H1 (cell line): ENCODE measurements around the gene SPDYC. TPM values are rescaled to one million over a fixed set of nuclear protein-coding genes. Genes with fewer than 3 reads are reported as not detected.

Experiments used
- BCL11A ChIP-seq, 2 experiments: IDR thresholded peaks; one replicate each; pipeline ENCODE4 v1.6.1; 2011; ENCODE audit warnings: low read depth in 2 of 2, low read length in 2 of 2, mild to moderate bottlenecking in 2 of 2
- CTBP2 ChIP-seq: IDR thresholded peaks from 2 replicates; pipeline ENCODE4 v1.7.0; 2011; ENCODE audit warnings: borderline replicate concordance, mild to moderate bottlenecking, moderate library complexity, mixed read lengths, low read length; ENCODE audit not compliant: insufficient read depth, insufficient read length
- HDAC2 ChIP-seq, 2 experiments: fragments of 300-600 bp in 1 of 2; sonication (generic) in 1 of 2; IDR thresholded peaks; 2 replicates each; pipeline ENCODE4 v1.6.1; 2011 to 2012; ENCODE audit warnings: low read depth in 2 of 2, low read length in 2 of 2, mild to moderate bottlenecking in 2 of 2, moderate library complexity in 2 of 2, borderline replicate concordance in 1 of 2, inconsistent platforms in 1 of 2
- RBBP5 ChIP-seq: IDR thresholded peaks from 2 replicates; pipeline ENCODE4 v1.7.1; 2012; ENCODE audit warnings: low read depth, mild to moderate bottlenecking, inconsistent platforms, low read length, moderate library complexity, borderline replicate concordance
- SIN3A ChIP-seq, 2 experiments: IDR thresholded peaks in 1 of 2; conservative IDR thresholded peaks in 1 of 2; 2 replicates each; pipeline ENCODE4 v1.6.1; 2011 to 2012; ENCODE audit warnings: low read length in 2 of 2, improper control_type of control experiment in 1 of 2, low read depth in 1 of 2, mild to moderate bottlenecking in 1 of 2
- SIRT6 ChIP-seq: IDR thresholded peaks from one replicate; pipeline ENCODE4 v1.7.1; 2012; ENCODE audit warnings: low read length, inconsistent platforms
- polyA plus RNA-seq, 7 experiments: library from polyadenylated mRNA; depleted of rRNA in 3 of 7; stranded (reverse) in 5 of 7; unstranded in 2 of 7; fragments of >200 nt in 5 of 7; fragments of 200-250 nt in 2 of 7; gene quantifications; 1 replicate in 5 of 7; 2 replicates in 1 of 7; 4 replicates in 1 of 7; pipeline versions ENCODE4 v1.2.1 to v1.2.3, GENCODE V29; 2011 to 2013; ENCODE audit warnings: missing spikeins in 2 of 7, mixed read lengths in 2 of 7
- total RNA-seq: library from RNA; stranded (reverse); fragmentation: NEBNext Ultra II Directional; extraction: Animal tissue kit (Norgen Biotek cat#: 25700); gene quantifications from 2 replicates; pipeline ENCODE4 v1.2.1, GENCODE V29; 2021
- TF ChIP-seq, protein P1 (sequence below): fragments of 300-600 bp; sonication (generic); IDR thresholded peaks from 2 replicates; pipeline ENCODE4 v1.7.1; 2012; ENCODE audit warnings: low read length, moderate library complexity, mild to moderate bottlenecking, inconsistent platforms; ENCODE audit not compliant: insufficient replicate concordance

The SPDYC gene
- total and polyA plus RNA-seq, 2 of the 8 experiments (the other 6 are each of a cell fraction or from before 2014, with no cell fraction given), result 0.15 TPM; not detected in 1

DNA sequence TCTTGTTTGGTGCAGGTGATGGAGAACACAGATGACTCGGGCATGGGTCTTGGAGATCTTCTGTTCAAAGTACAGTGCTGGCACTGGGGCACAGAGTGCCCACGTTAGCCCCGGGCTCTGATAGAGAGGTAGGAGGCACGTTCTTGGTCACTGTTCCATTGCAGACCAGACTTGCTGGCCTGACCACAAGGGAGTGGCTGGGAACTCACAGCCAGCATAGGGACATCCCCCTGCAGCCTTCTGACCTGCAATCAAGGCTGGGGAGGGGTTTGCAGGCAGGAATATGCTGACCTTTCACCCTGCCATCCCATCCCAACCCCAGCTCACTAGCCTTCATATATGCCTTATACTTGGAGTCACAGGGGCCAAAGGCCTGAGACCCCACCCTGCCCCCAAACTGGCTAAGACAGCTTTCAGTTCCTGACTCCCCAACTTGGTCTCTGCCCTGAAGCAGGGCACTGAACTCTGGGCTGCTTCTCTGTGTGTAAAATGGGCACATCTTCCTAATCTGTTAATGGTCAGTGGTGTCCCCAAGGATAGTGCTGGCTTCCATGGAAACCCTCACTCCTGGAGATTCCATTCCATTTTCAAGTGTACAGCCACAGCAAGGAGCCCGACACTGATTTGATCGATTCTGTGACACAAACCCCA lies 43.3 kb upstream of the SPDYC start (continued):
- TF ChIP-seq SIN3A (conservative IDR thresholded peaks at IDR 0.05 in 1 of 2, IDR thresholded peaks at IDR 0.05 in 1 of 2; ENCODE audit: low read depth in 1 of 2, low read length in 2 of 2) (no peak), BCL11A (IDR thresholded peaks at IDR 0.05; ENCODE audit: low read depth in 2 of 2, low read length in 2 of 2) (no peak), CTBP2 (no peak), HDAC2 (IDR thresholded peaks at IDR 0.05; ENCODE audit: borderline replicate concordance in 1 of 2, low read depth in 2 of 2, low read length in 2 of 2) (no peak), RBBP5 (no peak), SIRT6 (no peak)
- TF ChIP-seq, protein P1, sequence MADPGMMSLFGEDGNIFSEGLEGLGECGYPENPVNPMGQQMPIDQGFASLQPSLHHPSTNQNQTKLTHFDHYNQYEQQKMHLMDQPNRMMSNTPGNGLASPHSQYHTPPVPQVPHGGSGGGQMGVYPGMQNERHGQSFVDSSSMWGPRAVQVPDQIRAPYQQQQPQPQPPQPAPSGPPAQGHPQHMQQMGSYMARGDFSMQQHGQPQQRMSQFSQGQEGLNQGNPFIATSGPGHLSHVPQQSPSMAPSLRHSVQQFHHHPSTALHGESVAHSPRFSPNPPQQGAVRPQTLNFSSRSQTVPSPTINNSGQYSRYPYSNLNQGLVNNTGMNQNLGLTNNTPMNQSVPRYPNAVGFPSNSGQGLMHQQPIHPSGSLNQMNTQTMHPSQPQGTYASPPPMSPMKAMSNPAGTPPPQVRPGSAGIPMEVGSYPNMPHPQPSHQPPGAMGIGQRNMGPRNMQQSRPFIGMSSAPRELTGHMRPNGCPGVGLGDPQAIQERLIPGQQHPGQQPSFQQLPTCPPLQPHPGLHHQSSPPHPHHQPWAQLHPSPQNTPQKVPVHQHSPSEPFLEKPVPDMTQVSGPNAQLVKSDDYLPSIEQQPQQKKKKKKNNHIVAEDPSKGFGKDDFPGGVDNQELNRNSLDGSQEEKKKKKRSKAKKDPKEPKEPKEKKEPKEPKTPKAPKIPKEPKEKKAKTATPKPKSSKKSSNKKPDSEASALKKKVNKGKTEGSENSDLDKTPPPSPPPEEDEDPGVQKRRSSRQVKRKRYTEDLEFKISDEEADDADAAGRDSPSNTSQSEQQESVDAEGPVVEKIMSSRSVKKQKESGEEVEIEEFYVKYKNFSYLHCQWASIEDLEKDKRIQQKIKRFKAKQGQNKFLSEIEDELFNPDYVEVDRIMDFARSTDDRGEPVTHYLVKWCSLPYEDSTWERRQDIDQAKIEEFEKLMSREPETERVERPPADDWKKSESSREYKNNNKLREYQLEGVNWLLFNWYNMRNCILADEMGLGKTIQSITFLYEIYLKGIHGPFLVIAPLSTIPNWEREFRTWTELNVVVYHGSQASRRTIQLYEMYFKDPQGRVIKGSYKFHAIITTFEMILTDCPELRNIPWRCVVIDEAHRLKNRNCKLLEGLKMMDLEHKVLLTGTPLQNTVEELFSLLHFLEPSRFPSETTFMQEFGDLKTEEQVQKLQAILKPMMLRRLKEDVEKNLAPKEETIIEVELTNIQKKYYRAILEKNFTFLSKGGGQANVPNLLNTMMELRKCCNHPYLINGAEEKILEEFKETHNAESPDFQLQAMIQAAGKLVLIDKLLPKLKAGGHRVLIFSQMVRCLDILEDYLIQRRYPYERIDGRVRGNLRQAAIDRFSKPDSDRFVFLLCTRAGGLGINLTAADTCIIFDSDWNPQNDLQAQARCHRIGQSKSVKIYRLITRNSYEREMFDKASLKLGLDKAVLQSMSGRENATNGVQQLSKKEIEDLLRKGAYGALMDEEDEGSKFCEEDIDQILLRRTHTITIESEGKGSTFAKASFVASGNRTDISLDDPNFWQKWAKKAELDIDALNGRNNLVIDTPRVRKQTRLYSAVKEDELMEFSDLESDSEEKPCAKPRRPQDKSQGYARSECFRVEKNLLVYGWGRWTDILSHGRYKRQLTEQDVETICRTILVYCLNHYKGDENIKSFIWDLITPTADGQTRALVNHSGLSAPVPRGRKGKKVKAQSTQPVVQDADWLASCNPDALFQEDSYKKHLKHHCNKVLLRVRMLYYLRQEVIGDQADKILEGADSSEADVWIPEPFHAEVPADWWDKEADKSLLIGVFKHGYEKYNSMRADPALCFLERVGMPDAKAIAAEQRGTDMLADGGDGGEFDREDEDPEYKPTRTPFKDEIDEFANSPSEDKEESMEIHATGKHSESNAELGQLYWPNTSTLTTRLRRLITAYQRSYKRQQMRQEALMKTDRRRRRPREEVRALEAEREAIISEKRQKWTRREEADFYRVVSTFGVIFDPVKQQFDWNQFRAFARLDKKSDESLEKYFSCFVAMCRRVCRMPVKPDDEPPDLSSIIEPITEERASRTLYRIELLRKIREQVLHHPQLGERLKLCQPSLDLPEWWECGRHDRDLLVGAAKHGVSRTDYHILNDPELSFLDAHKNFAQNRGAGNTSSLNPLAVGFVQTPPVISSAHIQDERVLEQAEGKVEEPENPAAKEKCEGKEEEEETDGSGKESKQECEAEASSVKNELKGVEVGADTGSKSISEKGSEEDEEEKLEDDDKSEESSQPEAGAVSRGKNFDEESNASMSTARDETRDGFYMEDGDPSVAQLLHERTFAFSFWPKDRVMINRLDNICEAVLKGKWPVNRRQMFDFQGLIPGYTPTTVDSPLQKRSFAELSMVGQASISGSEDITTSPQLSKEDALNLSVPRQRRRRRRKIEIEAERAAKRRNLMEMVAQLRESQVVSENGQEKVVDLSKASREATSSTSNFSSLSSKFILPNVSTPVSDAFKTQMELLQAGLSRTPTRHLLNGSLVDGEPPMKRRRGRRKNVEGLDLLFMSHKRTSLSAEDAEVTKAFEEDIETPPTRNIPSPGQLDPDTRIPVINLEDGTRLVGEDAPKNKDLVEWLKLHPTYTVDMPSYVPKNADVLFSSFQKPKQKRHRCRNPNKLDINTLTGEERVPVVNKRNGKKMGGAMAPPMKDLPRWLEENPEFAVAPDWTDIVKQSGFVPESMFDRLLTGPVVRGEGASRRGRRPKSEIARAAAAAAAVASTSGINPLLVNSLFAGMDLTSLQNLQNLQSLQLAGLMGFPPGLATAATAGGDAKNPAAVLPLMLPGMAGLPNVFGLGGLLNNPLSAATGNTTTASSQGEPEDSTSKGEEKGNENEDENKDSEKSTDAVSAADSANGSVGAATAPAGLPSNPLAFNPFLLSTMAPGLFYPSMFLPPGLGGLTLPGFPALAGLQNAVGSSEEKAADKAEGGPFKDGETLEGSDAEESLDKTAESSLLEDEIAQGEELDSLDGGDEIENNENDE, result no peak
